Panc1 (cell line): ENCODE measurements around the gene MICAL2. TPM values are rescaled to one million over a fixed set of nuclear protein-coding genes. Genes with fewer than 3 reads are reported as not detected.
A peak's percentile ranks its signal among the peaks of the same experiment; 100 is the strongest.

Experiments used
- ATAC-seq: fragments of 200-7000 bp; cut with Tn5 transposase; 2 replicates; pipeline ENCODE4 v1.9.1; 2020; ENCODE audit warnings: mild to moderate bottlenecking, moderate library complexity
- BruUV-seq: library from RNA; stranded (reverse); fragments of 400-500 nt; replicated peaks from 2 replicates; lab custom pipeline; 2021; lab: Mats Ljungman, UMichigan
- CTCF ChIA-PET: fragments of 300-600 bp; sonication (Branson Sonifier 250); formaldehyde crosslinking; loops from one replicate; lab custom pipeline; 2022; ENCODE audit warnings: antibody characterized with exemption; lab: Charles Lee
- POLR2A ChIA-PET: fragments of 300-600 bp; sonication (Branson Sonifier 250); formaldehyde crosslinking; loops from one replicate; lab custom pipeline; 2022; ENCODE audit warnings: antibody characterized with exemption; lab: Charles Lee
- DNase-seq: peaks from one replicate; pipeline ENCODE4 v3.0.0-alpha.2; 2010; ENCODE audit warnings: low read depth, low spot score
- H3K27ac ChIP-seq: 2 replicates; pipeline ENCODE4 v1.5.1; 2011; ENCODE audit warnings: mild to moderate bottlenecking, low read length, inconsistent platforms
- H3K27me3 ChIP-seq: fragments of 200-500 bp; sonication (Bioruptor generic); 2 replicates; pipeline ENCODE4 v1.6.0; 2014; ENCODE audit warnings: low read length, inconsistent platforms; ENCODE audit not compliant: control insufficient read depth, insufficient read depth
- H3K36me3 ChIP-seq: fragments of 200-500 bp; sonication (Bioruptor generic); 2 replicates; pipeline ENCODE4 v1.5.1; 2014; ENCODE audit warnings: inconsistent platforms, mild to moderate bottlenecking, low read length, moderate library complexity; ENCODE audit not compliant: control insufficient read depth, insufficient read depth
- H3K4me1 ChIP-seq: 2 replicates; pipeline ENCODE4 v1.5.1; 2011; ENCODE audit warnings: inconsistent platforms, mild to moderate bottlenecking, low read length, moderate library complexity; ENCODE audit not compliant: control insufficient read depth, insufficient read depth
- H3K4me3 ChIP-seq, 2 experiments: 2 replicates each; pipeline ENCODE4 v1.5.1; 2011 to 2012; ENCODE audit warnings: low read depth in 2 of 2, low read length in 2 of 2, mild to moderate bottlenecking in 2 of 2, inconsistent platforms in 1 of 2, moderate library complexity in 1 of 2
- H3K9me3 ChIP-seq: fragments of 200-500 bp; sonication (Bioruptor generic); 2 replicates; pipeline ENCODE4 v1.5.1; 2014; ENCODE audit warnings: low read depth, mild to moderate bottlenecking, inconsistent platforms, low read length, moderate library complexity; ENCODE audit not compliant: control insufficient read depth, insufficient read depth
- POLR2AphosphoS5 ChIP-seq: IDR thresholded peaks from 2 replicates; pipeline ENCODE4 v1.6.1; 2012; ENCODE audit warnings: mild to moderate bottlenecking, low read depth, low read length, moderate library complexity
- SIN3A ChIP-seq: IDR thresholded peaks from 2 replicates; pipeline ENCODE4 v1.6.1; 2012; ENCODE audit warnings: low read depth, mild to moderate bottlenecking, low read length, moderate library complexity, borderline replicate concordance; ENCODE audit not compliant: insufficient read depth
- TCF7L2 ChIP-seq: IDR thresholded peaks from 2 replicates; pipeline ENCODE4 v1.6.1; 2011; ENCODE audit warnings: mild to moderate bottlenecking, low read depth, low read length, inconsistent platforms
- in situ Hi-C: cut with HindIII; loops from 2 replicates; pipeline ENCODE4 v1.10.0; 2016; ENCODE audit warnings: low sequenced_read_pairs, low pct_unique_long_range_greater_than_20kb
- intact Hi-C: fragments of 100-400 bp; cut with micrococcal nuclease; formaldehyde crosslinking; loops from one replicate; pipeline ENCODE4 v1.10.0; 2022; ENCODE audit not compliant: unreplicated experiment
- total RNA-seq: library from RNA; stranded (reverse); gene quantifications from one replicate; pipeline ENCODE4 v1.2.1, GENCODE V29; 2021; ENCODE audit not compliant: unreplicated experiment
- TF ChIP-seq, protein P1 (sequence below): fragments of 450-650 bp; IDR thresholded peaks from 2 replicates; pipeline ENCODE4 v1.5.1; 2017; ENCODE audit warnings: mild to moderate bottlenecking
- TF ChIP-seq, protein P2 (sequence below), 2 experiments: IDR thresholded peaks; 2 replicates each; pipeline ENCODE4 v1.6.1; 2011 to 2012; ENCODE audit warnings: low read depth in 2 of 2, control low read depth in 1 of 2, low read length in 1 of 2, mild to moderate bottlenecking in 1 of 2, moderate library complexity in 1 of 2; ENCODE audit not compliant: insufficient read depth in 1 of 2

Gene MICAL2
- total RNA-seq, 1 experiment from 2014 or later = 199 TPM

DNA sequence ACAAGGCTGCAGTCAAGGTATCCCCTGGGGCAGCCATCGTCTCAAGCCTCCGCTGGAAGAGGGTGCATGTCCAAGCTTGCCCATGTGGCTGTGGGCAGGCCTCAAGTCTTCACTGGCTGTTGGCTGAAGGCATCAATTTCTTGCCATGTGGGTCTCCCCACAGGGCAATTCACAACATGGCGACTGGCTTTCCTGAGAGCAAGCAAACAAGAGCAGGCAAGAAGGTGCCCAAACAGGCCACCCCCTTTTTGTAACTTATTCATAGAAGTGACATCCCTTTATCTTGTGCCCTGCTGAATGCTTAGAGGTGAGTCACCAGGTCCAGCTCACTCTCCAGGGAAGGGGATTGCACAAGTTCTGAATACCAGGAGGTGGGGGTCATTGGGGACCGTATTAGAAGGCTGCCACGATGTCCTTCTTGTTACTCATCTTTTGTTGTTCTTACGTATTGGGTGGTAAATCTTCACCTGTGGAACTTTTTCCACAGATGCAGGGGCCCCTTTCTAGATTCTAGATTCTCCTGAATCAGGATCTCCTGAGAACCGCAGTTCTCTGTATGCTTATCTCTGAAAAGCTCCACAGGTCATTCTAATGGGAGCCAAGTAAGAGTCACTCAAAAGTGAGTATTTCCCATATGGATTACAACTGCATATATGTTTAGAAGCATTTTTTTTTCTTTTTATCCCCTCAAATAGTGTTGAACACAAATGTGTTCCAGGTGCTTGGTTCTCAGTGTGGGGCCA is 44.2 kb upstream of the MICAL2 start:
- in situ Hi-C loops (no loop called here), intact Hi-C loops (no loop called here)
- Histone ChIP-seq H3K4me3 (no peak overlapping the region), H3K4me1 (peaks cover 25% of the 10 kb centered on the region), H3K36me3 (no peaks in the 10 kb centered on the region), H3K27me3 (no peaks in the 10 kb centered on the region), H3K27ac (peak overlapping the region; percentile 86), H3K9me3 (no peaks in the 10 kb centered on the region; the same call in 1 of the 2 replicates)
- TF ChIP-seq, protein P1, sequence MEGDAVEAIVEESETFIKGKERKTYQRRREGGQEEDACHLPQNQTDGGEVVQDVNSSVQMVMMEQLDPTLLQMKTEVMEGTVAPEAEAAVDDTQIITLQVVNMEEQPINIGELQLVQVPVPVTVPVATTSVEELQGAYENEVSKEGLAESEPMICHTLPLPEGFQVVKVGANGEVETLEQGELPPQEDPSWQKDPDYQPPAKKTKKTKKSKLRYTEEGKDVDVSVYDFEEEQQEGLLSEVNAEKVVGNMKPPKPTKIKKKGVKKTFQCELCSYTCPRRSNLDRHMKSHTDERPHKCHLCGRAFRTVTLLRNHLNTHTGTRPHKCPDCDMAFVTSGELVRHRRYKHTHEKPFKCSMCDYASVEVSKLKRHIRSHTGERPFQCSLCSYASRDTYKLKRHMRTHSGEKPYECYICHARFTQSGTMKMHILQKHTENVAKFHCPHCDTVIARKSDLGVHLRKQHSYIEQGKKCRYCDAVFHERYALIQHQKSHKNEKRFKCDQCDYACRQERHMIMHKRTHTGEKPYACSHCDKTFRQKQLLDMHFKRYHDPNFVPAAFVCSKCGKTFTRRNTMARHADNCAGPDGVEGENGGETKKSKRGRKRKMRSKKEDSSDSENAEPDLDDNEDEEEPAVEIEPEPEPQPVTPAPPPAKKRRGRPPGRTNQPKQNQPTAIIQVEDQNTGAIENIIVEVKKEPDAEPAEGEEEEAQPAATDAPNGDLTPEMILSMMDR = no peak
- TF ChIP-seq POLR2AphosphoS5 = no peak
- TF ChIP-seq, protein P2, sequence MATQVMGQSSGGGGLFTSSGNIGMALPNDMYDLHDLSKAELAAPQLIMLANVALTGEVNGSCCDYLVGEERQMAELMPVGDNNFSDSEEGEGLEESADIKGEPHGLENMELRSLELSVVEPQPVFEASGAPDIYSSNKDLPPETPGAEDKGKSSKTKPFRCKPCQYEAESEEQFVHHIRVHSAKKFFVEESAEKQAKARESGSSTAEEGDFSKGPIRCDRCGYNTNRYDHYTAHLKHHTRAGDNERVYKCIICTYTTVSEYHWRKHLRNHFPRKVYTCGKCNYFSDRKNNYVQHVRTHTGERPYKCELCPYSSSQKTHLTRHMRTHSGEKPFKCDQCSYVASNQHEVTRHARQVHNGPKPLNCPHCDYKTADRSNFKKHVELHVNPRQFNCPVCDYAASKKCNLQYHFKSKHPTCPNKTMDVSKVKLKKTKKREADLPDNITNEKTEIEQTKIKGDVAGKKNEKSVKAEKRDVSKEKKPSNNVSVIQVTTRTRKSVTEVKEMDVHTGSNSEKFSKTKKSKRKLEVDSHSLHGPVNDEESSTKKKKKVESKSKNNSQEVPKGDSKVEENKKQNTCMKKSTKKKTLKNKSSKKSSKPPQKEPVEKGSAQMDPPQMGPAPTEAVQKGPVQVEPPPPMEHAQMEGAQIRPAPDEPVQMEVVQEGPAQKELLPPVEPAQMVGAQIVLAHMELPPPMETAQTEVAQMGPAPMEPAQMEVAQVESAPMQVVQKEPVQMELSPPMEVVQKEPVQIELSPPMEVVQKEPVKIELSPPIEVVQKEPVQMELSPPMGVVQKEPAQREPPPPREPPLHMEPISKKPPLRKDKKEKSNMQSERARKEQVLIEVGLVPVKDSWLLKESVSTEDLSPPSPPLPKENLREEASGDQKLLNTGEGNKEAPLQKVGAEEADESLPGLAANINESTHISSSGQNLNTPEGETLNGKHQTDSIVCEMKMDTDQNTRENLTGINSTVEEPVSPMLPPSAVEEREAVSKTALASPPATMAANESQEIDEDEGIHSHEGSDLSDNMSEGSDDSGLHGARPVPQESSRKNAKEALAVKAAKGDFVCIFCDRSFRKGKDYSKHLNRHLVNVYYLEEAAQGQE (IDR thresholded peaks at IDR 0.05; ENCODE audit: insufficient read depth in 1 of 2, low read depth in 2 of 2, low read length in 1 of 2) = no peak
- TF ChIP-seq TCF7L2 = no peak
- TF ChIP-seq SIN3A = no peak
- ChIA-PET CTCF (interaction anchor here (1.0 kb wide), 1 partner anchor 22 kb away, joined by 4 read pairs; no protein-coding TSS in a partner anchor), POLR2A (interaction anchor here (0.7 kb wide), 2 partner anchors 17 to 403 kb away, joined by 3 to 13 read pairs; no protein-coding TSS in a partner anchor)
- no TSS peak for BruUV-seq
- DNase-seq (peak; percentile 91), ATAC-seq (peak; percentile 86)

DNA sequence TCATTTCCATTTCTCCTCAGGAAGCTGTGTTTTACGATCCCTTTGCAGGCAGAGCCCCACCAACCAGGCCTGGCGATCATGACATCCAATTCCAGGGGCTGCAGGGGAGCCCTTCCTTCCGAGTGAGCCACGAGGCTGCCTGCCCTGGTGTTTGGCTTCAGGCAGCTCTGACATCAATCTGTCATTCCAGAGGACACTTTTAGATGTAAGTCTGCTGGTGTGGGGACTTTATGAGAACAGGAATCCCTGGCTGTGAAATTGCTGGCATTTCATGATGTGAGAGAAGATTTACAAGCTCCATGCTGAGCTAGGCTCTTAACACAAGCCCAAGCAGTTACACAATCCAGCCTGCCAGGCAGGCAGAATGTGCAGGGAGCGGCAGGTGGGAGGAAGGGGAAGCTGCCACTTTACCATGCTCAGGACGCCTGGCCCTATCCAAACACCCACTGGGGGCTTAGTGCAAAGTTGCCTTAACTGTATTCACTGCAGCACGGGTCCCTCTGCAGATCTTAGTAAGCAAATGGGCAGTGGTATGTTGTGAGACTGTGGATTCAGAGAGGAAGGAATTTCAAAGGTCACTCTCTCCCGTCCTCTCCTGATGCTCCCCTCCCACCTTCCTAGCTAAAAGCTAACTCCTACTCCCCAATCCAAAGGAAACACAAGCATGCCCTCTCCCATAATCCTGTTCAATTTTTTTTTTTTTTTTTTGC is 43.4 kb upstream of the MICAL2 start:
- ChIA-PET POLR2A (interaction anchor here (0.7 kb wide), 1 partner anchor 16 kb away, joined by 3 read pairs; no protein-coding TSS in a partner anchor), CTCF (interaction anchor here (0.6 to 1.0 kb wide), 5 partner anchors 8 to 215 kb away, joined by 3 to 8 read pairs (median 4); no protein-coding TSS in a partner anchor)
- no peak for DNase-seq
- Histone ChIP-seq H3K27ac (peak overlapping the region; percentile 86), H3K4me3 (no peak overlapping the region), H3K27me3 (no peaks in the 10 kb centered on the region), H3K9me3 (no peaks in the 10 kb centered on the region; the same call in 1 of the 2 replicates), H3K36me3 (no peaks in the 10 kb centered on the region), H3K4me1 (peaks cover 25% of the 10 kb centered on the region)
- in situ Hi-C loops (no loop called here), intact Hi-C loops (no loop called here)
- TF ChIP-seq POLR2AphosphoS5 = no peak; the same call in 1 of the 2 replicates
- TF ChIP-seq TCF7L2 = peak; percentile 83
- TF ChIP-seq SIN3A = 0 out of 2 replicates have a peak, but pooled peaks have one; percentile 22
- ATAC-seq = peak; percentile 77
- BruUV-seq = no TSS peak
